GM21529 (cell line): Measurements from ENCODE around the gene PRDM10.

Experiments
- ATAC-seq: cut with Tn5 transposase; IDR thresholded peaks from one replicate; pipeline ENCODE4 v1.9.1; 2021; ENCODE audit not compliant: unreplicated experiment

PRDM10 gene

DNA sequence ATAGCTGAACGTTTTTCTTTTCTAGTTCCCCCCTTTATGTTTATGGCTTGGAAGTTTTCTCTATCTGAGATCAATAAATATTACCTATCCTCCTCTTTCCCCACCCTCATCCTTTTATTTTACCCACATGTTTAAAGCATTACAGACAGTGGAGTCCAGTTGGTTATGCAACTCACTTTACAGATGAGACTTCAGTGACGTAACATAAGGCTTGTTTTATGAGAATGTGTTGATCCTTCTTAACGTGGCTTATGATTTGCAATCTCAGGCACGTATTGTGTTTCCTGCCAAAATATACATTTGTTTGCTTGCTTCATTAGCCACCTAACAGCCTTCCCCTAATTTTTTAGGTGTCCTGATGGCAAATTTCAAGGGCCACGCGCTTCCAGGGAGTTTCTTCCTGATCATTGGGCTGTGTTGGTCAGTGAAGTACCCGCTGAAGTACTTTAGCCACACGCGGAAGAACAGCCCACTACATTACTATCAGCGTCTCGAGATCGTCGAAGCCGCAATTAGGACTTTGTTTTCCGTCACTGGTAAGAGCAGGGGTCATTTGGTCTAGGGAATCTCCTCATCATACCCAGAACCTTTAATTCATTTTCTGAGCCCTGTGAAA lies 150.4 kb downstream of the PRDM10 start:
- no peak for ATAC-seq
